ENCODE results near the gene C16orf74.

Gene C16orf74

DNA sequence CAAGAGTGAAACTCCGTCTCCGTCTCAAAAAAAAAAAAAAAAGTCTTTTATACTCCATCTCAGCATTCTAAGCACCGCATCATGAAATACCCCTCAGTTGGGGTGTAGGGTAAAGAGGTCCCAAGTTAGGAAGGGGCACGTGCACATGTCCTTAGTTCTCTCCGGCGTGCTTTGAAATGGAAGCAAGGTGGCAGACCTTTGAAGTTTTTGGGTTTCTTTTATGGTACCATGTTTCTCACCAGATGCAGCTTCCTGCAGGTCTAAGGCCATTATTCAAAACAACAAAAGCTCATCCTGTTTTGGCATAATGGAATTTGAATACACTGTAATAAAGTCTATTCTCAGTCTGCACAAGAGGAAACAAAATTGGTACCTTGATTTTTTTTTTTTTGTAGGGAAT is 38.9 kb upstream of the C16orf74 start:
- Histone ChIP-seq H3K4me3 (ENCODE audit: severe bottlenecking) (no peak overlapping the region), H3K27ac (ENCODE audit: poor library complexity, severe bottlenecking) (no peak overlapping the region), H3K36me3 (ENCODE audit: low read depth) (peaks cover 85% of the 10 kb centered on the region), H3K4me1 (ENCODE audit: insufficient read depth, poor library complexity, severe bottlenecking) (no peaks in the 10 kb centered on the region), H3K27me3 (ENCODE audit: insufficient read depth, poor library complexity, severe bottlenecking) (no peaks in the 10 kb centered on the region), H3K9me3 (ENCODE audit: severe bottlenecking) (no peaks in the 10 kb centered on the region)
- TF ChIP-seq CTCF (IDR thresholded peaks at IDR 0.05; ENCODE audit: poor library complexity, severe bottlenecking), result no peak
- no peak for DNase-seq (ENCODE audit: low spot score)
- ATAC-seq (ENCODE audit: low read depth), result no peak

- no peaks in the 10 kb centered on the region for H3K27me3 ChIP-seq (ENCODE audit: insufficient read depth, poor library complexity, severe bottlenecking)
- no peak overlapping the region for H3K27ac ChIP-seq (ENCODE audit: poor library complexity, severe bottlenecking)
- H3K4me1 ChIP-seq (ENCODE audit: insufficient read depth, poor library complexity, severe bottlenecking), result no peaks in the 10 kb centered on the region
- H3K9me3 ChIP-seq (ENCODE audit: severe bottlenecking), result no peaks in the 10 kb centered on the region
- no peak for DNase-seq (ENCODE audit: low spot score)
- no peak for TF ChIP-seq CTCF (IDR thresholded peaks at IDR 0.05; ENCODE audit: poor library complexity, severe bottlenecking)
- ATAC-seq (ENCODE audit: low read depth), result no peak
- H3K36me3 ChIP-seq (ENCODE audit: low read depth), result peaks cover 84% of the 10 kb centered on the region
- H3K4me3 ChIP-seq (ENCODE audit: severe bottlenecking), result no peak overlapping the region
Observed at GRCh38 chr16:85788819-85789218, 37.9 kb upstream of the C16orf74 start.

- peaks cover 63% of the 10 kb centered on the region for H3K36me3 ChIP-seq (ENCODE audit: low read depth)
- DNase-seq (ENCODE audit: low spot score), result no peak
- no peak for TF ChIP-seq CTCF (IDR thresholded peaks at IDR 0.05; ENCODE audit: poor library complexity, severe bottlenecking)
- no peak overlapping the region for H3K27ac ChIP-seq (ENCODE audit: poor library complexity, severe bottlenecking)
- H3K27me3 ChIP-seq (ENCODE audit: insufficient read depth, poor library complexity, severe bottlenecking), result no peaks in the 10 kb centered on the region
- H3K4me3 ChIP-seq (ENCODE audit: severe bottlenecking), result no peak overlapping the region
- no peaks in the 10 kb centered on the region for H3K9me3 ChIP-seq (ENCODE audit: severe bottlenecking)
- H3K4me1 ChIP-seq (ENCODE audit: insufficient read depth, poor library complexity, severe bottlenecking), result no peaks in the 10 kb centered on the region
- ATAC-seq (ENCODE audit: low read depth), result no peak
Observed at GRCh38 chr16:85785927-85786326, 35.0 kb upstream of the C16orf74 start.

DNA sequence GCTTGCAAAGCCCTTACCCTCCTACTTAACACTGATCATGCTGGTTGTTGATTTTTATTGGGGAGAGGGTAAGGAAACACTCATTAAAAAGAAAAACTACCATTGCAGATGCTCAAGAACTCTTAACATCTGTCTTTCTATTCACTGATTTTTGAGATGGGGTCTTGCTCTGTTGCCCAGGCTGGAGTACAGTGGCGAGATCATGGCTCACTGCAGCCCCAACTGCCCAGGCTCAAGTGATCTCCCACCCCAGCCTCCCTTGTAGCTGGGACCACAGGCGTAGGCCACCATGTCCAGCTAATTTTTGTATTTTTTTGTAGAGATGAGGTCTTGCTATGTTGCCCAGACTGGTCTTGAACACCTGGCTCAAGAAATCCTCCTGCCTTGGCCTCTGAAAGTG is 33.9 kb upstream of the C16orf74 start:
- H3K9me3 ChIP-seq (ENCODE audit: severe bottlenecking), result no peaks in the 10 kb centered on the region
- DNase-seq (ENCODE audit: low spot score), result no peak
- H3K27ac ChIP-seq (ENCODE audit: poor library complexity, severe bottlenecking), result no peak overlapping the region
- H3K4me1 ChIP-seq (ENCODE audit: insufficient read depth, poor library complexity, severe bottlenecking), result no peaks in the 10 kb centered on the region
- no peaks in the 10 kb centered on the region for H3K27me3 ChIP-seq (ENCODE audit: insufficient read depth, poor library complexity, severe bottlenecking)
- no peak for ATAC-seq (ENCODE audit: low read depth)
- peaks cover 71% of the 10 kb centered on the region for H3K36me3 ChIP-seq (ENCODE audit: low read depth)
- no peak for TF ChIP-seq CTCF (IDR thresholded peaks at IDR 0.05; ENCODE audit: poor library complexity, severe bottlenecking)
- no peak overlapping the region for H3K4me3 ChIP-seq (ENCODE audit: severe bottlenecking)

- no peaks in the 10 kb centered on the region for H3K9me3 ChIP-seq (ENCODE audit: severe bottlenecking)
- H3K27ac ChIP-seq (ENCODE audit: poor library complexity, severe bottlenecking), result no peak overlapping the region
- TF ChIP-seq CTCF (IDR thresholded peaks at IDR 0.05; ENCODE audit: poor library complexity, severe bottlenecking), result no peak
- no peaks in the 10 kb centered on the region for H3K27me3 ChIP-seq (ENCODE audit: insufficient read depth, poor library complexity, severe bottlenecking)
- peaks cover 74% of the 10 kb centered on the region for H3K36me3 ChIP-seq (ENCODE audit: low read depth)
- no peak for ATAC-seq (ENCODE audit: low read depth)
- no peak for DNase-seq (ENCODE audit: low spot score)
- H3K4me3 ChIP-seq (ENCODE audit: severe bottlenecking), result no peak overlapping the region
- H3K4me1 ChIP-seq (ENCODE audit: insufficient read depth, poor library complexity, severe bottlenecking), result peaks cover under 1% of the 10 kb centered on the region
Observed at GRCh38 chr16:85783441-85783840, 32.5 kb upstream of the C16orf74 start.

All from RWPE2 (cell line).